K562 (cell line): ENCODE results near the gene TFPT. TPM values are rescaled to one million over a fixed set of nuclear protein-coding genes. Genes with fewer than 3 reads are reported as not detected.
A peak's percentile ranks its signal among the peaks of the same experiment; 100 is the strongest.

Experiments
- CHD2 ChIP-seq: IDR thresholded peaks from 2 replicates; pipeline ENCODE4 v1.6.1; 2011; ENCODE audit warnings: low read depth, low read length
- CREB1 ChIP-seq, 2 experiments: sonication (generic) in 1 of 2; formaldehyde crosslinking in 1 of 2; IDR thresholded peaks; 2 replicates each; pipeline versions ENCODE4 v1.6.1 to v1.8.0; 2012 to 2022; ENCODE audit warnings: inconsistent platforms in 1 of 2, mild to moderate bottlenecking in 1 of 2, missing genetic modification reagents in 1 of 2, moderate library complexity in 1 of 2
- CREM ChIP-seq: IDR thresholded peaks from 2 replicates; pipeline ENCODE4 v1.6.1; 2014; ENCODE audit warnings: antibody characterized with exemption, low read depth
- CXXC5 ChIP-seq: fragments of 250-450 bp; sonication (Bioruptor Pico); IDR thresholded peaks from 2 replicates; pipeline ENCODE4 v1.8.0; 2022; ENCODE audit warnings: inconsistent platforms, mild to moderate bottlenecking, moderate library complexity
- ETV6 ChIP-seq, 3 experiments: fragments of 150-350 bp in 1 of 3; sonication (generic) in 1 of 3; formaldehyde crosslinking in 1 of 3; IDR thresholded peaks; 2 replicates each; pipeline versions ENCODE4 v1.6.1 to v1.8.0; 2014 to 2022; ENCODE audit warnings: borderline replicate concordance in 2 of 3, low read depth in 2 of 3, antibody characterized with exemption in 1 of 3, low read length in 1 of 3, mild to moderate bottlenecking in 1 of 3, missing genetic modification reagents in 1 of 3
- FOXJ2 ChIP-seq: fragments of 200-800 bp; sonication (Bioruptor generic); IDR thresholded peaks from 2 replicates; pipeline ENCODE4 v1.6.1; 2016; ENCODE audit warnings: missing genetic modification characterization, missing compliant biosample characterization
- HNRNPLL ChIP-seq: fragments of 200-400 bp; formaldehyde crosslinking; IDR thresholded peaks from 2 replicates; pipeline ENCODE4 v1.6.1; 2017; ENCODE audit warnings: low read length, low read depth, mild to moderate bottlenecking; ENCODE audit not compliant: poor library complexity, severe bottlenecking
- SMARCC2 ChIP-seq: fragments of 450-650 bp; IDR thresholded peaks from 2 replicates; pipeline ENCODE4 v1.6.1; 2017; ENCODE audit warnings: antibody characterized with exemption, moderate library complexity, mild to moderate bottlenecking, low read depth
- SMC3 ChIP-seq: conservative IDR thresholded peaks from 2 replicates; pipeline ENCODE4 v1.6.1; 2011; ENCODE audit warnings: low read depth, low read length, improper control_type of control experiment; ENCODE audit not compliant: insufficient read depth
- SP1 ChIP-seq: sonication (generic); formaldehyde crosslinking; IDR thresholded peaks from 2 replicates; pipeline ENCODE4 v1.8.1; 2022; ENCODE audit warnings: mild to moderate bottlenecking, missing genetic modification reagents
- SRSF7 ChIP-seq: fragments of 200-400 bp; formaldehyde crosslinking; optimal IDR thresholded peaks from 2 replicates; pipeline ENCODE3; 2017; ENCODE audit warnings: mild to moderate bottlenecking, low read depth, low read length
- TAF7 ChIP-seq: fragments of 450-650 bp; IDR thresholded peaks from 2 replicates; pipeline ENCODE4 v1.6.1; 2016; ENCODE audit warnings: missing genetic modification characterization, missing compliant biosample characterization
- ZKSCAN1 ChIP-seq: fragments of 150-350 bp; IDR thresholded peaks from 2 replicates; pipeline ENCODE4 v1.6.1; 2016; ENCODE audit warnings: low read depth, low read length
- ZNF239 ChIP-seq: fragments of 250-450 bp; sonication (Bioruptor Pico); IDR thresholded peaks from 2 replicates; pipeline ENCODE4 v1.4.0; 2020; ENCODE audit warnings: mild to moderate bottlenecking
- ZNF384 ChIP-seq: IDR thresholded peaks from 2 replicates; pipeline ENCODE4 v1.6.1; 2012; ENCODE audit warnings: low read depth, low read length, improper control_type of control experiment
- ZNF589 ChIP-seq: fragments of 200-800 bp; sonication (Bioruptor generic); IDR thresholded peaks from 2 replicates; pipeline ENCODE4 v1.6.1; 2016; ENCODE audit warnings: low read depth, missing genetic modification characterization, missing compliant biosample characterization
- polyA plus RNA-seq, 8 experiments: library from polyadenylated mRNA; depleted of rRNA in 4 of 8; stranded (reverse) in 5 of 8; unstranded in 3 of 8; fragments of >200 nt; fragmentation: Nextera tagmentation in 2 of 8; fragmentation: Illumina TruSeq in 1 of 8; extraction: Ambion mirVana in 2 of 8; extraction: Trizol in 1 of 8; gene quantifications; 2 replicates each; pipeline versions ENCODE4 v1.2.1 to v1.2.3, GENCODE V29; 2011 to 2014; ENCODE audit warnings: inconsistent platforms in 1 of 8, missing spikeins in 1 of 8
- total RNA-seq, 7 experiments: library from RNA; depleted of rRNA in 6 of 7; stranded (reverse); fragments of >200 nt in 6 of 7; fragmentation: Illumina TruSeq in 2 of 7; extraction: Trizol in 2 of 7; gene quantifications; 2 replicates each; pipeline versions ENCODE4 v1.2.1 to v1.2.3, GENCODE V29; 2011 to 2021; ENCODE audit warnings: low replicate concordance in 1 of 7
- TF ChIP-seq, protein P1 (sequence below): fragments of 450-650 bp; IDR thresholded peaks from 2 replicates; pipeline ENCODE4 v1.6.1; 2018; ENCODE audit not compliant: partially characterized antibody
- TF ChIP-seq, protein P2 (sequence below): sonication (generic); formaldehyde crosslinking; IDR thresholded peaks from 2 replicates; pipeline ENCODE4 v1.8.0; 2022; ENCODE audit warnings: missing genetic modification reagents, mild to moderate bottlenecking, borderline replicate concordance
- TF ChIP-seq, protein P3 (sequence below): sonication (generic); formaldehyde crosslinking; IDR thresholded peaks from 2 replicates; pipeline ENCODE4 v1.8.0; 2022; ENCODE audit warnings: mild to moderate bottlenecking, missing genetic modification reagents

Gene TFPT
- total and polyA plus RNA-seq, 9 of the 15 experiments (the other 6 are each of a cell fraction or from before 2014, with no cell fraction given): 0.72 to 16.4 (median 9.2) TPM

DNA sequence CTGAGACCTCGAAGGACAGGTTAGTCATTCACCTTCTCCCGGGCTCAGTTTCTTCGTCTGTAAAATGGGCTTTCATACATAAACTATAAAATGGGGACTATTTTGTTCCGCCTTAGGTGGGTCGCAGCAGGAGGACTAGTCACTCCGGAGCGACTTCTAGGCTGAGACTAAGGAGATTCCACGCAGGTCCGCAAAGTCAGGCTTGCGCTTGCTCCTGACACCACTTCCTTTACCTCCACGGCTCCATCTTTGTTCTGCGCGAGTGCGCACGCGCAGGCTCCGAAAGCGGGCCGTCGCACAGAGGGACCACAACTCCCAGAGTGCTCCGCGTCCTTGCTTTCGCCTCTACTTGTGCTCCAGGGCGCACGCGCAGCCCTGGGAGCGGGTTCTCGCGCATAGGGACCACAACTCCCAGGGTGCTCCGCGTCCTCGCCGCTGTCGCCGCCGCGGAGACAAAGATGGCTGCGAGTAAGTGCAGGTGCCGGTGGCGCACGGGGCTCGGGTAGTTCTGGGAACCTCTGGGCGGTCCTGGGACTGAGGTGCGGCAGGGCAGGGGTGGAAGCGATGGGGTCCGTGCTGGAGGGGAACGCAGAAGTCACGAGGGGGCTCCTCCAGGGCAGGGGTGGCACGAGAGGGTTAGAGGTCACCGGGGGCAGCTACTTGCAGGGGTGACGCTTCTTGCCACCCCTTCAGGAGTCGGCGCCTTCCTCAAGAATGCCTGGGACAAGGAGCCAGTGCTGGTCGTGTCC is 12.9 kb downstream of the TFPT start, which contains the start of gene NDUFA3 (continued):
- TF ChIP-seq, protein P1, sequence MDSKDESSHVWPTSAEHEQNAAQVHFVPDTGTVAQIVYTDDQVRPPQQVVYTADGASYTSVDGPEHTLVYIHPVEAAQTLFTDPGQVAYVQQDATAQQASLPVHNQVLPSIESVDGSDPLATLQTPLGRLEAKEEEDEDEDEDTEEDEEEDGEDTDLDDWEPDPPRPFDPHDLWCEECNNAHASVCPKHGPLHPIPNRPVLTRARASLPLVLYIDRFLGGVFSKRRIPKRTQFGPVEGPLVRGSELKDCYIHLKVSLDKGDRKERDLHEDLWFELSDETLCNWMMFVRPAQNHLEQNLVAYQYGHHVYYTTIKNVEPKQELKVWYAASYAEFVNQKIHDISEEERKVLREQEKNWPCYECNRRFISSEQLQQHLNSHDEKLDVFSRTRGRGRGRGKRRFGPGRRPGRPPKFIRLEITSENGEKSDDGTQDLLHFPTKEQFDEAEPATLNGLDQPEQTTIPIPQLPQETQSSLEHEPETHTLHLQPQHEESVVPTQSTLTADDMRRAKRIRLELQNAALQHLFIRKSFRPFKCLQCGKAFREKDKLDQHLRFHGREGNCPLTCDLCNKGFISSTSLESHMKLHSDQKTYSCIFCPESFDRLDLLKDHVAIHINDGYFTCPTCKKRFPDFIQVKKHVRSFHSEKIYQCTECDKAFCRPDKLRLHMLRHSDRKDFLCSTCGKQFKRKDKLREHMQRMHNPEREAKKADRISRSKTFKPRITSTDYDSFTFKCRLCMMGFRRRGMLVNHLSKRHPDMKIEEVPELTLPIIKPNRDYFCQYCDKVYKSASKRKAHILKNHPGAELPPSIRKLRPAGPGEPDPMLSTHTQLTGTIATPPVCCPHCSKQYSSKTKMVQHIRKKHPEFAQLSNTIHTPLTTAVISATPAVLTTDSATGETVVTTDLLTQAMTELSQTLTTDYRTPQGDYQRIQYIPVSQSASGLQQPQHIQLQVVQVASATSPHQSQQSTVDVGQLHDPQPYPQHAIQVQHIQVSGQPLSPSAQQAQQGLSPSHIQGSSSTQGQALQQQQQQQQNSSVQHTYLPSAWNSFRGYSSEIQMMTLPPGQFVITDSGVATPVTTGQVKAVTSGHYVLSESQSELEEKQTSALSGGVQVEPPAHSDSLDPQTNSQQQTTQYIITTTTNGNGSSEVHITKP: peak; percentile 36
- TF ChIP-seq, protein P2, sequence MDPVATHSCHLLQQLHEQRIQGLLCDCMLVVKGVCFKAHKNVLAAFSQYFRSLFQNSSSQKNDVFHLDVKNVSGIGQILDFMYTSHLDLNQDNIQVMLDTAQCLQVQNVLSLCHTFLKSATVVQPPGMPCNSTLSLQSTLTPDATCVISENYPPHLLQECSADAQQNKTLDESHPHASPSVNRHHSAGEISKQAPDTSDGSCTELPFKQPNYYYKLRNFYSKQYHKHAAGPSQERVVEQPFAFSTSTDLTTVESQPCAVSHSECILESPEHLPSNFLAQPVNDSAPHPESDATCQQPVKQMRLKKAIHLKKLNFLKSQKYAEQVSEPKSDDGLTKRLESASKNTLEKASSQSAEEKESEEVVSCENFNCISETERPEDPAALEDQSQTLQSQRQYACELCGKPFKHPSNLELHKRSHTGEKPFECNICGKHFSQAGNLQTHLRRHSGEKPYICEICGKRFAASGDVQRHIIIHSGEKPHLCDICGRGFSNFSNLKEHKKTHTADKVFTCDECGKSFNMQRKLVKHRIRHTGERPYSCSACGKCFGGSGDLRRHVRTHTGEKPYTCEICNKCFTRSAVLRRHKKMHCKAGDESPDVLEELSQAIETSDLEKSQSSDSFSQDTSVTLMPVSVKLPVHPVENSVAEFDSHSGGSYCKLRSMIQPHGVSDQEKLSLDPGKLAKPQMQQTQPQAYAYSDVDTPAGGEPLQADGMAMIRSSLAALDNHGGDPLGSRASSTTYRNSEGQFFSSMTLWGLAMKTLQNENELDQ (CRISPR knock-in tag): no peak
- TF ChIP-seq ETV6 (IDR thresholded peaks at IDR 0.05; ENCODE audit: borderline replicate concordance in 1 of 2, low read depth in 2 of 2, low read length in 1 of 2) (no peak), ETV6 (CRISPR knock-in tag; IDR thresholded peaks at IDR 0.05; ENCODE audit: borderline replicate concordance) (no peak), FOXJ2 (peak; percentile 41; the same call in 1 of the 2 replicates), TAF7 (peak; percentile 66), CREM (peak; percentile 95), CHD2 (peak; percentile 66; the same call in 1 of the 2 replicates), SP1 (peak; percentile 80; the same call in 1 of the 2 replicates), ZNF589 (0 out of 2 replicates have a peak, but pooled peaks have one; percentile 45), ZKSCAN1 (peak; percentile 12; the same call in 1 of the 2 replicates), ZNF384 (no peak; the same call in 1 of the 2 replicates), CXXC5 (CRISPR knock-in tag) (peak; percentile 84), CREB1 (IDR thresholded peaks at IDR 0.05) (peak; percentile 85), CREB1 (CRISPR knock-in tag; IDR thresholded peaks at IDR 0.05) (peak; percentile 90), SRSF7 (no peak), HNRNPLL (no peak), SMARCC2 (no peak), ZNF239 (CRISPR knock-in tag) (no peak), SMC3 (0 out of 2 replicates have a peak, but pooled peaks have one; percentile 13)
- TF ChIP-seq, protein P3, sequence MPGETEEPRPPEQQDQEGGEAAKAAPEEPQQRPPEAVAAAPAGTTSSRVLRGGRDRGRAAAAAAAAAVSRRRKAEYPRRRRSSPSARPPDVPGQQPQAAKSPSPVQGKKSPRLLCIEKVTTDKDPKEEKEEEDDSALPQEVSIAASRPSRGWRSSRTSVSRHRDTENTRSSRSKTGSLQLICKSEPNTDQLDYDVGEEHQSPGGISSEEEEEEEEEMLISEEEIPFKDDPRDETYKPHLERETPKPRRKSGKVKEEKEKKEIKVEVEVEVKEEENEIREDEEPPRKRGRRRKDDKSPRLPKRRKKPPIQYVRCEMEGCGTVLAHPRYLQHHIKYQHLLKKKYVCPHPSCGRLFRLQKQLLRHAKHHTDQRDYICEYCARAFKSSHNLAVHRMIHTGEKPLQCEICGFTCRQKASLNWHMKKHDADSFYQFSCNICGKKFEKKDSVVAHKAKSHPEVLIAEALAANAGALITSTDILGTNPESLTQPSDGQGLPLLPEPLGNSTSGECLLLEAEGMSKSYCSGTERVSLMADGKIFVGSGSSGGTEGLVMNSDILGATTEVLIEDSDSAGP (CRISPR knock-in tag): no peak
